Esophagus muscularis mucosa (tissue), 4 donors: ENCODE measurements around the gene SH3D19.

Experiments used
- EP300 ChIP-seq: sonication (generic); formaldehyde crosslinking; IDR thresholded peaks from one replicate; pipeline ENCODE4 v1.6.1; 2017; ENCODE audit warnings: antibody characterized with exemption
- POLR2A ChIP-seq: fragments of 450-650 bp; IDR thresholded peaks from one replicate; pipeline ENCODE4 v1.6.1; 2017; ENCODE audit warnings: antibody characterized with exemption, moderate library complexity, mild to moderate bottlenecking, low read depth
- TF ChIP-seq, protein P1 (sequence below), 3 experiments: fragments of 200-600 bp in 2 of 3; fragments of 450-650 bp in 1 of 3; sonication (generic) in 2 of 3; IDR thresholded peaks; one replicate each; pipeline ENCODE4 v1.5.1; 2017 to 2019; ENCODE audit warnings: antibody characterized with exemption in 3 of 3, mild to moderate bottlenecking in 2 of 3, moderate library complexity in 1 of 3

DNA sequence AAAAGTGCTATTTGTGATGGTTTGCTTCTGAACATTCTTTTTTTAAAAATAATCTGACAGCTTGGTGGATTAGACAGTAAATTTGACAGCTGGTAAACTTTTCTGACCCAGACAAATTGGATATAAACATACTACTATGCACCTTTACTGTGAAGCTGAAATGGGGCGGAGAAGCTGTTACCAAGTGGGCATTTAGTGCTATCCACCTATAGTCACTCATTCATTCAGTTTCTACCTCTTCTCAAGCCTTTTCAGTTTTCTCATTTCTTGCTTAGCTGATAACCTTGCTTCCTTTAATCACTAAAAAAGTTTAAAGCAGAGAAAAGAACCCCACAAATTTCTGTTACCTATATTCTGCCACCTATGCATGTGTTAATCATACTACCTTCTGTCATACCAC is 220.8 kb downstream of the SH3D19 start:
- TF ChIP-seq, protein P1, sequence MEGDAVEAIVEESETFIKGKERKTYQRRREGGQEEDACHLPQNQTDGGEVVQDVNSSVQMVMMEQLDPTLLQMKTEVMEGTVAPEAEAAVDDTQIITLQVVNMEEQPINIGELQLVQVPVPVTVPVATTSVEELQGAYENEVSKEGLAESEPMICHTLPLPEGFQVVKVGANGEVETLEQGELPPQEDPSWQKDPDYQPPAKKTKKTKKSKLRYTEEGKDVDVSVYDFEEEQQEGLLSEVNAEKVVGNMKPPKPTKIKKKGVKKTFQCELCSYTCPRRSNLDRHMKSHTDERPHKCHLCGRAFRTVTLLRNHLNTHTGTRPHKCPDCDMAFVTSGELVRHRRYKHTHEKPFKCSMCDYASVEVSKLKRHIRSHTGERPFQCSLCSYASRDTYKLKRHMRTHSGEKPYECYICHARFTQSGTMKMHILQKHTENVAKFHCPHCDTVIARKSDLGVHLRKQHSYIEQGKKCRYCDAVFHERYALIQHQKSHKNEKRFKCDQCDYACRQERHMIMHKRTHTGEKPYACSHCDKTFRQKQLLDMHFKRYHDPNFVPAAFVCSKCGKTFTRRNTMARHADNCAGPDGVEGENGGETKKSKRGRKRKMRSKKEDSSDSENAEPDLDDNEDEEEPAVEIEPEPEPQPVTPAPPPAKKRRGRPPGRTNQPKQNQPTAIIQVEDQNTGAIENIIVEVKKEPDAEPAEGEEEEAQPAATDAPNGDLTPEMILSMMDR (IDR thresholded peaks at IDR 0.05): no peak
- TF ChIP-seq EP300 (no peak), POLR2A (no peak)
